Stimulated activated CD4-positive, alpha-beta T cell treated with anti-CD3 and anti-CD28 coated beads, Interleukin-12 subunit alpha, Interleukin-12 subunit beta, amount 100 ng/mL, for 4 hours (primary cell): ENCODE data around the gene PIRT.
"Not testable (repeated sequence)": the region's sequence is repeated elsewhere in the genome, so short reads cannot be mapped to it uniquely, and the experiment has no call there.

Source experiments
- DNase-seq: peaks from one replicate; pipeline ENCODE4 v3.0.0-alpha.2; 2020

The PIRT gene

GRCh38 chr17:10837921-10838320 lies at the start of gene PIRT:
PIRT (minus strand) TSS chr17:10838087; CDS start chr17:10825645, 12,442 bp downstream.
- DNase-seq = no peak

GRCh38 chr17:10881959-10882358 lies 44.1 kb upstream of the PIRT start:
- DNase-seq = no peak

GRCh38 chr17:10879190-10879836 lies 41.4 kb upstream of the PIRT start:
- DNase-seq = no peak

- peak; percentile 3 for DNase-seq
These were observed 38.2 kb upstream of the PIRT start for GRCh38 chr17:10875984-10876555.

GRCh38 chr17:10875430-10875851 lies 37.6 kb upstream of the PIRT start:
- no peak for DNase-seq

- DNase-seq = no peak
These were observed 34.0 kb upstream of the PIRT start for GRCh38 chr17:10871914-10872313.

GRCh38 chr17:10870336-10871050 lies 32.6 kb upstream of the PIRT start:
- DNase-seq = no peak

- not testable (repeated sequence) for DNase-seq
These were observed 30.9 kb upstream of the PIRT start for GRCh38 chr17:10868744-10869143.

GRCh38 chr17:10859051-10859450 lies 21.2 kb upstream of the PIRT start:
- DNase-seq = no peak

- DNase-seq = no peak
These were observed 20.1 kb upstream of the PIRT start for GRCh38 chr17:10857976-10858375.

- not testable (repeated sequence) for DNase-seq
These were observed 8.7 kb upstream of the PIRT start for GRCh38 chr17:10846636-10847035.

GRCh38 chr17:10845388-10845751 lies 7.5 kb upstream of the PIRT start:
- no peak for DNase-seq

GRCh38 chr17:10844621-10845387 lies 6.9 kb upstream of the PIRT start:
- peak; percentile 67 for DNase-seq

GRCh38 chr17:10843811-10844210 lies 5.9 kb upstream of the PIRT start:
- DNase-seq = no peak

- no peak for DNase-seq
These were observed 4.8 kb upstream of the PIRT start for GRCh38 chr17:10842658-10843057.

GRCh38 chr17:10838682-10839081 lies 795 bp upstream of the PIRT start:
- no peak for DNase-seq

GRCh38 chr17:10836966-10837590 lies 809 bp downstream of the PIRT start:
- no peak for DNase-seq

- no peak for DNase-seq
These were observed 1.7 kb downstream of the PIRT start for GRCh38 chr17:10836145-10836544.

GRCh38 chr17:10831696-10832095 lies 6.2 kb downstream of the PIRT start:
- no peak for DNase-seq

GRCh38 chr17:10827898-10828552 lies 9.9 kb downstream of the PIRT start:
- no peak for DNase-seq

GRCh38 chr17:10824874-10825273 lies 13.0 kb downstream of the PIRT start:
- no peak for DNase-seq

GRCh38 chr17:10821770-10822169 lies 16.1 kb downstream of the PIRT start:
- no peak for DNase-seq

- DNase-seq = no peak
These were observed 16.8 kb downstream of the PIRT start for GRCh38 chr17:10821054-10821453.
